HG02840 (cell line): ENCODE data around the gene ATG2B.

ENCODE experiments used
- ATAC-seq: cut with Tn5 transposase; IDR thresholded peaks from one replicate; pipeline ENCODE4 v1.9.1; 2021; ENCODE audit warnings: mild to moderate bottlenecking, moderate library complexity, moderate number of reproducible peaks; ENCODE audit not compliant: unreplicated experiment, low FRiP score

ATG2B gene

DNA sequence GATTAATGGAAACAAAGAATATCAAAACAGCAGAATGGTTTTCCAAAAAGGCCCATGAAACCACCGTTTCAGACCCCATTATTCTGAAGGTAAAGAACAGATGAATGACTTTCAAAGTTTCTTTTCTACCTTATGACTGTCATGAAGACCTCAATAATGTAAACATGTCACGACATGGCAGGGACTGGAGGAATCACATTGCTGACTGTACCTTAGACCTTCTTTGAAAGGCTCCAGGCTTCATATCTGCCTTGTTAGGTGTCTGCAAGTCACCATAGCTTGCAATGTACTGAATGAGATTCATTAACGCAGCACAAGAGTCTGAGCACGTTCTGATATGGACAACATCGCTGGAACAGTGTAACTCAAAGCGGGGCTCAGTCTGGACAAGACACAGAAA lies 52.2 kb downstream of the ATG2B start:
- ATAC-seq = no peak

DNA sequence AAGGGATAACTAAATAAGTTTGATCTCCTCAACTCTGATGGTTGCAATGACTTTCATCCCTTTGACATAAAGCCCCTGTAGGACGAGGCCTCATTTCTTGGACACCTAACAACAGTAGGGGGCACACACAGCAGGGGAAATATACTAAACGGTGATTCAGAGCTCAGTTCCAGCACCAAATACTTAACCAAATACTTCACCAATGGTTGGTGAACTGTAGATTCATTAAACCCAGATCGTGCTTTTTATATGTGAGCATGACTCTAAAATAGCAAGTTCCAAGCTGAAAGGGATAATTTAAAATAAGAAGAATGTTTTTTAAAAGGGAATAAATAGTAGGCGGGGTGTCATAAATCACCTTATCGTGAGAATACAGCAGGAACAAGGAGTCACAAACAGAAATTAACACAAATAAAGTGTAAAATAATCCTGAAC lies 53.2 kb downstream of the ATG2B start:
- no peak for ATAC-seq

DNA sequence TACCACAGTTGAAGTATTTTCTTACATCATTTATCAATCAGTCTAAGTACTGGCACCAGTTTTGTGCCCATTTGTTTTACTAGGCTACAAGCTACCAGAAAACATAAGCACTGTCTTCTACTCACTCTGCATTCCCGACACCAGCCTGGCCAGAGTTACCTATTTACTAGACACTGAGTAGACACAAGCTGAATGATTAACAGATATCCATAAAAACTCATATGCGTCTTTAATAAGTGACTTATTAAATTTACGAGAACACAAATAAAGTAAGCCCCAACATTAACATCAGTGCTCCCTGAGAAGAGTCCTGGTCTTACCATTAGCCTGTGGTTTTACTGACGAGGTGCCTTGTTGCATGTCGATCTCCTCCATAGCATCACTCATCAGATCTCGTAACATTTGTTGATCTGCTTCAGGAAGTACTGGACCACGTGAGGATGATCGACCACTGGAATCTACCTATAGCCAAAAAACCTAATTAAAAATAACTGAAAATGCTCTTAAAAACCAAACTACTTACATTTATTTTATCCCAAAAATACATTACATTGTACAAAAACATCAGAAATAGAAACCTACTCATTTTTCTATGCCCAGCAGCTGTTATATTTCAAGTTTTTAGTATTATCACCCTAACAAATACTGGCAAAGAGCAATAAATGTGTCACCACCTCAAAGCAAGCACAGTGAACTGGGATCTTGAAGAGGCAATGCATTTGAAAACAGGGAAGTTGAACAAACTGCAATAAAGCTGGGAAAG lies 53.8 kb downstream of the ATG2B start:
- no peak for ATAC-seq

DNA sequence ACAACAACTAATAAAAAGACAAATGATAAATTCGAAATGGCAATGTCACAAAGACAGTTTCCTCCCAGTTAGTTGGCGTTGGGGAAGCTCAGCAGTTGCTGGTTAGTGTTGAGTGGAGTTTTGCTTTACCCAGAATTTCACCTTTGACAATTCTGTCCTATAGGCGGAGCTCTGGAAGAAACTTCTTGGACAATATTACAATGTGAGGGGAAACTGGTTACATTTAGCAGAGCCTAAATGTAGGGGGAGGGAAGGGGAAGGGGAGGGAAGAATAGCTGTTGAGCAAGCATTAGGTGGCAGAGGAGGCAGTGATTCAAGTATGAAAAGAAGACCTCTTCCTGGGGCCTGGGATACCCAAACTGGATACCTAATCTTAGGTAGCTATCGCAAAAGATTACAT lies 55.7 kb downstream of the ATG2B start:
- ATAC-seq = no peak

DNA sequence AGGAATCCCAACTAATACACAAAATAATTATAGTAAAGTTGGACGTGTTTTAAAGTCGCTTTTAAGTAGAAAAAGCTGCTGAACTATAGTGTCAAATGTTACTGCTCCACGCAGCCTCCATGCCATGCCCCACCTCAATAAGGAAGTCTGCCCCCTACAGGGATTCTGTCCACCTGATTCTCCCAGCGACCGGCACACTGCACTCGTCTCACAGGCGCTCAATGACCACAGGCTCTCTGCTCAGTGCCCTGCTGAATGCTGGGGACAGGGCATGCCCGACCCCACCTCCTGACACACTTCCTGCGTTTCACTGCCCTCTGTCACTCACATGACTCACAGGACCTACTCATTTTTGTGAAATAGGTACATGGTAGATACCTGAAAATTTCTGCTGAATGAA lies 58.2 kb downstream of the ATG2B start:
- no peak for ATAC-seq

DNA sequence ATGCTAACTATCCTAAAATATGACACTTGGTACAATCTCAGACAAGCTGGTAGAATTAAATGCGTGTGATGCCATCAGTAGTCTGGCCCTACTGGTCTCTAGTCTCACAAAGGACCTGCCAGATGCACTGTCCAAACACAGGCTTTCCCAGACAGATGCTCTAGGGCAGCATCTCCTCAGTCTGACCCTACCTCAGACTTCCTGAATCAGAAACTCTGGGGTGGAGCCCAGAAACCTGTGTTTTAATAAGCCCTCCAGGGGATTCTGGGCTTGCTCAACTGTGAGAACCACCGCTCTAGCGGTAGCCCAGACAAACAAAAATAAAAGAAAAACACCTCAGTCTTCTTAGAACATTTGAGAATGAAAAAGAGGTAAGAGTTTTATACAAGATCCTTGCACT lies 59.2 kb downstream of the ATG2B start:
- ATAC-seq = no peak

DNA sequence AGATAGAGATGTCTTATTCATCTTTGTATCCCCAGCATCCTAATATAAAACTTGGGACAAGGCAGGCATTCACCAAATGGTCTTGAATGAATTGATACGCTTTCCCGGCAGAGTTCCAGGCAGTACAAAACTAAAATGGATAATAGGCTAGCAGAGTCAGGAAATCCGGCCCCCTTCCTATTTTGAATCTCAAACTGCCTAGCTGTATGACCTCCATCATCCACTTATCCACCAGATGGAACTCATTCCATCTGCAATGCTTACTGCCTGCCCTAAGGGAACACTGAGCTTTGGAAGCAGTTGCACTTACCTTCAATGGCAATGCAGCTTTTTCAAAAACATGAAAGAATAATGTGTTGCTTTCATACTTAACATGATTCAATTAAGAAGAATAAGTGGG lies 63.7 kb downstream of the ATG2B start:
- ATAC-seq = no peak

DNA sequence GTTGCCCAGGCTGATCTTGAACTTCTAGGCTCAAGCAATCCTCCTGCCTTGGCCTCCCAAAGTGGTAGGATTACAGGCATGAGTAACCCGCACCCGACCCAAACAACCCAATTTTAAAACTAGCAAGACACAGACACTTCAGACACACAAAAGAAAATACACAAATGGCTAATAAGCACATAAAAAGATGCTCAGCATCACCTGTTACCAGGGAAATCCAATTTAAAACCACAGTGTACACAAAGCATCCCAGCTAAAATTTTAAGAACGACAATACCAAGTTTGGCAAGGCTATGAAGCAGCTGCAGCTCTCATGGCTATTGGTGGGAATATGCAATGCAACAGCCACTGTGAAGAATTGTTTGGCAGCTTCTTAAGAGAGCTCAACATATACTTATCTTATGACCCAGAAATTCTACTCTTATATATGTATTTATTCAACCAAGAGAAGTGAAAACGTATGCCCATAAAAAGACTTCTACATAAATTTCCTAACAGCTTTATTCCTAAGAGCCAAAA lies 65.1 kb downstream of the ATG2B start:
- ATAC-seq = no peak

DNA sequence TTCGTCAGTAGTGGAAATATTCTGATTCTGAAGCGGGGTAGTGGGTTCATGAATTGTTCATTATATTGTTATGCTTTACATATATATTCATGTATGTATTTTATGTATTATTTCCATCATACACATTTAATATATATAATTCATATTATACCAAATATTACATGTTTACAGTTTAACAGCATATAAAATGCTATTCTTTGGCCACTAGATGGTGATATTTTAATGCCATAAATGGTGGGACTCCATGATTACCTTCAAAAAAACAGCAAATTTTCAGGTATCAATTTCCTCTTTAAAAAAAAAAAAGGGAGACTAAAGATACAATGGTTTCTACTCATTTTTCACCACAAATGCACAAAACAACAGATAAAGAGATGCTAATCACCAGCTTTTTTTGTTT lies 66.1 kb downstream of the ATG2B start:
- ATAC-seq = no peak

DNA sequence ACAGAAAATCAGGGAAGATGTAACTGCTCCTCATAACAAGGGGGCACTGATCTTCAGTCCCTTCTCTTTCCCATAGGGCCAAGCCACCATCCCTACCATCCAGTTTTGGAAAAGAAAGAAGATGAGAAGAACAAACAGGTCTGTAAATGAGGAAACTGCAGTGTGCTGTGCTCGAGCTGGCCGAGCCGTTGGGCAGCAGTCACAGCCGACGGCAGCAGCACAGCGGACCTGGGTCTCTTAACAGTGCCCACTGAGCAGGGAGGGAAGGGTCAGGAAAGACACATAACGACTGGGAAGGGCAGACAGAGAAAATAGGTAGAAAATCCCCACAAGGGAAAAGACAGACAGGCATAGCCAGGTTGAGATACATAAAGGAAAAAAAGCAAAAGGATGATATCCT lies 68.9 kb downstream of the ATG2B start:
- ATAC-seq = no peak

DNA sequence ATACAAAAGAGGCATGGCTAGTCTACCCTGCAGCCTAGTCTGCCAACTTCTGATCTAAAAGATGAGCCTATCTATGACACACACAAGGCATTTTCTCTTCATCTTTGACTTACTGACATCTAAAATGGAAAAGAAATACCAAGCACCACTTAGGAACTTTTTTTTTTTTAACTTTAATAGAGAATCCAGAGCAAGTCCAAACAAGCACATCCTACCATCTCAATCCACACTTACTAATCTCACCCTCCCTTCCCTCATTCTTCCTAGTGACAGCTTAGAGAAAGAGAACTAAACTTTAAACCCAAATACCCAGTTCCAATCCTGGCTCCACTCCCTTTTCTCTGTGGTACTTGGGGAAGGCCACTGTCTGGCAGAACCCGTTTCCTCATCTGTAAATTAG lies 75.3 kb downstream of the ATG2B start:
- ATAC-seq = no peak

DNA sequence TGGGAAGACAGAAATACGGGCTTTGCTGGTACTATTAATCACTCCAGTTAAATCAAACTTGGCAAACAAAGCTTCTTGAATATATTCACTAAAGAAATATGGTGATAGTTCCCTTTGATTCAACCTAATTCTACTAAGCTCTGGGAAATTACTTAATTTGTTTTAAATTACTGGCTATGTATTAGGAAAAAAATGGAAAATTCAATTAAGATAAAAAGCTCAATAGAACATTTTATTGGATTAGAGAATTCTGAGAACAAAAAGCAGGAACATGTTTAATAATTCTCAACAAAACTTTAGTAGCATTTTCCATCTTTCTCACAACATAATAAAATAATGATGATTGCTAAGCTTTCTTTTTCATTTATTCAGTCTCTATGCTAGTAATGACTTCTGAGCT lies 76.9 kb downstream of the ATG2B start:
- ATAC-seq = no peak

DNA sequence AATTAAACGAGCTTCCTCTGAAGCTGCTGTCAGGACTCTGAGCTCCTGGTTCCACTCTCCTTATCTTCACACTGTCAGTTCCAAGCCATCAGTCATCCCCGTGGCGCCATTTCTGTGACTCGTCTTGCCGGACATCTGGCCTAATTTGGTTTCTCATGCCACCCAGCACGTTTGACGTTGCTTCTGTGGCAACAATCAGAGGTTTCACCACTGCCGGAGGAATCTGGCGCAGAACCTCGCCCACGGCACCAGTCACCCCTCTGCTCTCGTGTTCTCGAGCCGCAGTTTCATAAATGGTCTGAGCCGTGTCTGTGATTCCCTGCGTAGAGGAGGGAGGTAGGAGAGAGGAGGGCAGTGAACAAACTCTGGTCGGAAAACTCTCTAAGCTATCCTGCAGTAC lies 77.5 kb downstream of the ATG2B start:
- no peak for ATAC-seq

DNA sequence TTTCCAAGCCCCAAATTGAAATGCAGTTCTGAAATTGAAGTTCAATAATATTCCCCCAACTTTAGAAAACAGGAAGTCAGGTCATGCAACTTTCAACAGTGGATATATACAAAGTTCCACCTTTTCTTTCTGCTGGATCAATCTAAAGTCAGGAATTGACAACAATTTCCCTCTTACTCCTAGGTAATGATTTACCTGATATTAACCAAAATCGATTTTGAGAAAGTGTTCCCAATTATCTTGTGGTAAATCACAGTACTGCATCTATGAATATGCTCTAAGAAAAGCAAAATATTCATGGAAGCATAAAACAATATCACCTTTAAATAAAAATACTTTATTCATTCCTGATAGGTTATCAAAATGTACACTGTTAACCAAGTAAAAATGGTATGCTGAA lies 78.7 kb downstream of the ATG2B start:
- ATAC-seq = no peak

DNA sequence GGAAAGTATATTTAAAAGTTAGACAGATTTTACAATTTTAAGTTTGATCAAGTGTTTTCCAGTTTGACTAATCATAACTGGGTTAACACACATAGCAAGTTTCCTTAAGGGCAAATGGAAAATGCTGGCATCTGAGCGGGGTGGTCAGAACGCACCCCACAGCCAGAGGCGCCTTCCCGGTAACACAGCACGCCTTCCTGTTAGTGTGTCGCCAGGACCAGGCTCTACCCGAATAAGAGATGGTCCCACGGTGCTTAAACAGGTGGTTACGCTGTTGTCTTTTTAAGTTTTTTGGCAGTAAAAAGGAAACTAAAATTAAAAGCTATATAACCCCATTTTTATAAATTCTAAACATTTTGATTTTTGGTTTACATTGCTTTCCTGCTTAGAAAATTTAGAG lies 79.1 kb downstream of the ATG2B start:
- no peak for ATAC-seq

DNA sequence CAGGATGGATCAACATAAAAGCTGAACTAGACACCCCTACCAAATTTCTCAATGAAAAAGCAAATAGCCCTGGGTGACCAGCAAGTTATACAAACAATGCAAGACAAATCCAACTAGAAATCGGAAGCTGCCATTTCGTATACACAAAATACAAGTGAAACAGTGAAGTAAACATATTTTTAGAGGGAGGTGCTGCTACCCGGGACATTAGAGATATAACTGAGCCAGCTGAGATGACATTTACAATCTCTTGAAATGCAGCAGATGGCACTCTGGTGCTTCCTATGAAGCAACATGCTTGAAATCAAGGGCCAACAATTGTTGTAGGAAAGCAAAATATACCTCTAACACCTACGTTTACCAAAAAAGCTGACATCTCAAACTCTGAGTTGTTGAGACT lies 81.7 kb downstream of the ATG2B start:
- no peak for ATAC-seq

DNA sequence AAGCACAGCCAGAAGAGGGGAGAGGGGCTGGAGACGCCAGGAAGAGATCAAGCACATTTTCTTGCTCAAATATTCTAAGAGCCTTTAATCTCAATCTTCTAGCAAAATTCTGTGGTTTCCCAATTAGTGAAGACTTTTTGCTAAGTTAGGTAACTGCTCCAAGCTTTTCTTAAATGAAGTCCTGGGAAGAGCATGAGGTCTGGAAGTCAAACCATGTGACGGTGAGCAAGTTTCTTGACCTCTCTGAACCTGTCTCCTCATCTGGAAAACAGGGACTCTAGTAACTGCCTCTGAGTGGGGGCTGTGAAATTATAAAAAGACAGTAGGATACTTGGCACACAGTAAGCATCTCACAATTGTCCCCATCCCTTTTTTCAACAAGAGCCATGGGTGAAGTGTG lies 83.0 kb downstream of the ATG2B start:
- ATAC-seq = no peak

DNA sequence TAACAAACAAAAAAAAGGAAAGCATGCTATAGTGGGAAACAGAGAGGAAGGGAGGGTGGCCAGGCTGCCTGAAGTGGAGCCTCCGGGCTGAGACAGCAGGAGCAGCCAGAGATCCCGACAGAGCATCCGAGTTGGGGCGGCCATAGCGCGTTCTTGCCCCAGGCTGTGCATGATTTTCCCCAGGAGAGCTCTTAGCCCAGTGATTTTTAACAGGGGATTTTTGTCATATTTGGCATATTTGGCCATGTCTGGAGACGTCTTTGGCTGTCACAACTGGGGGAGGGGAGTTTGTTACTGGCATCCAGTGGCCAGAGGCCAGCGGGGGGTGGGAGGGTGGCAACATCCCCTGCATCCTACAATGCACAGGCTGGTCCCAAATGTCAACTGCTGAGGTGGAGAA lies 83.6 kb downstream of the ATG2B start:
- no peak for ATAC-seq

DNA sequence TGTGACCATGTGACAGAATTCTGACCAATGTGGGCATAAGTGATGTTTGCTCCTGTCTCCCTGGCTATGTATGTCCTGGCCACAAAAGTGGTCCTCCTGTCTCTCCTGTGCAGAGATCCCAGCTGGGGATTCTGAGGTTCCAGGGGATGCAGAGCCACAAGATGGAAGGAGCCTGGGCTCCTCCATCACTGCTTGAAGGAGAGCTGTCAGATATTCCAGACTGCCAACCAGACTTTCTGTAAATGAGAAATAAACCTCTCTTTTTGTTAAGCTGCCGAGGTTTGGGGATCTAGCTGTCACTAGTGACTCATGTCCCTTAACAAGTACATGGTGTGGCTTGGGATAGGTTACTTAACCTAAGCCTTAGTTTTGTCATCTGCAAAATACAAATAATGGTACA lies 85.3 kb downstream of the ATG2B start:
- no peak for ATAC-seq

DNA sequence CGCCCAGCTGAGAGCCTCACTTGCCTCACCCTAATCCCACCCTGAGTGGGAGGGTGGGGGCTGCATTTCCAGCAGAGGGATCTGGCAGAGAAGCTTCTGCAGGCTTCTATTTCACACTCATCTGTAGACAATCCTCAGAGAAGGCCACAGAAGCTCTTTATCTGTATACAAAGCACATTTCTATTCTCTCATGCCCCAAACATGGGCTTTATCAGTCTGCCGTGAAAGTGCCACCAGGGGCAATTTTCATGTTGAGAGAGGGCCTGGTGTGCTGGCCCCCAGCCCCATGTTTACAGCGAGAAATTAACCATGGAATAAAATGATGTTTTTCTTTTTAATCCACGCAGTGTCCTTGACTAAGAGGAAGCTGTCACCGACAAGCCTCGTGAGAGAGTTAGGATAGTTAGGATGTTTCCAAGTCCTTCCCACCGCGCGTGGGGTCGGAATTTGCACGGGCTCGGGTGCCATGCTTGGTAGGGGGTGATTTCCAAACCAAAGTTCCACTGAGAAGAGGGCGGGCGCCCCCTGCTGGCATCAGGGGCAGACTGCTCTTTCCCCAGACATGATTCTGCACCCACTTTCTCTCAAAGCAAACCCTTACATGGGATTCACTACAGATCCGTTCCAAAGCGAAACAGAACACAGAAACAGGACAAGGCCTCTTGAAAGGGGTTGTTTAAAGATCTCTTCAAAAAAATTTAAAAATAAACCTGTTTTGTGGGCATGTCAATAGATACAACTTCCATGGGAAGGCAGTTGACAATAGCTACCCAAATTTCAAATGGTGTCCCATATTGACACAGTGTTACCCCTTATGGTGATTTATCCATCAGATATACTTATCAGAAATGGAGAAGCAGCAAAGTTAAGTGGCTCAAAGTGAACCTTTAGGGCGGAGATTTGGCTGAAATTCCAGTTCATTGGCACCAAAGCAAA lies 87.7 kb downstream of the ATG2B start:
- ATAC-seq = no peak

DNA sequence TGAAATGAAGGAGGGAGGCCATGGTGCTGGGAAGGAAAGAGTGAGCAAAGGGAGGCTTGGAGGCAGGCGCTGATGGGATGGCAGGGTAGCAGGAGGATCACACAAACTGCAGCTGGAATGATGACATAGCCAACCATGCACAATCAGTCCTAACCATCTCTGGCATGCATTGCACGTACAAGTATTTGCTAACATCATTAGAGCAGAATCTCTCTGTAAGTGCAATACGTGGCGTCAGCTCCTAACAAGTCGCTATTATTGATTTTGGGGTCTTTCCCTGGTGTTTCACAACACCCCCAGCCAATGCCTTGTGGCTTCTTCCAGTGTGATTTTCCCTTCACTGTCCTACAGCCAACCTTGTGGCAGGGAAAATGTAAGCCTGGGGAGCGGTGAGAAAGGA lies 88.6 kb downstream of the ATG2B start:
- no peak for ATAC-seq

DNA sequence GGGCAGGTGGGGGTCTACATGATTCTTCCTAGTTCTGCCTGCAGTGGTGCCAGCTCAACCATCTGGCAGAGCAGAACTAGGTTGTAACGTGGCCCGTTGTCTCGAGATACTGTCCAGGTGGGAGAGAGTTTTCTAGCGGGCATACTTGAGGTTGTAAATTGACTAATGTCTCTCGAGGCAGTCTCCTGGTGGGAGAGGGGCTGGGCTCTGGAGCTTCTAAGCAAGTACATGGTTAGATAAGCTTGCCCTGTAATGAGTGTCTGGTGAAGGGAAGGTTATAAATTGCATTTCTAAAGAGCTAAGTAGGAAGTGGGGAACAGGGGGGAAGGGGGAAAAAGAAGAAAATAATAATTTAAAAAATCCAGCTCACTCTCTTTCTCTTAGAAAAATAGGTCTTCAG lies 89.0 kb downstream of the ATG2B start:
- no peak for ATAC-seq
